DOHH2 (cell line): ENCODE measurements around the gene IQCF5.

Experiments used
- CTCF ChIP-seq: fragments of 200-600 bp; sonication (generic); IDR thresholded peaks from one replicate; pipeline ENCODE4 v1.5.1; 2014; ENCODE audit warnings: antibody characterized with exemption, mild to moderate bottlenecking, low read depth, low read length; ENCODE audit not compliant: poor library complexity, severe bottlenecking
- EZH2phosphoT487 ChIP-seq: fragments of 200-600 bp; sonication (generic); IDR thresholded peaks from 2 replicates; pipeline ENCODE4 v1.6.1; 2017; ENCODE audit warnings: borderline replicate concordance, mild to moderate bottlenecking, antibody characterized with exemption, low read length, moderate library complexity, mixed read lengths

GRCh38 chr3:51887620-51888019 is 12.2 kb upstream of the IQCF5 start:
- TF ChIP-seq CTCF (no peak), EZH2phosphoT487 (no peak)
